PC-3 (cell line): ENCODE data around the gene SDR42E1.

Source experiments
- EZH2 ChIP-seq: fragments of 300-600 bp; sonication (generic); IDR thresholded peaks from one replicate; pipeline ENCODE4 v1.6.1; 2017; ENCODE audit warnings: antibody characterized with exemption, mild to moderate bottlenecking, low read length; ENCODE audit not compliant: unreplicated experiment
- EZH2phosphoT487 ChIP-seq: fragments of 300-600 bp; sonication (generic); IDR thresholded peaks from 2 replicates; pipeline ENCODE4 v1.6.1; 2018; ENCODE audit warnings: mild to moderate bottlenecking, antibody characterized with exemption, low read length, borderline replicate concordance
- TF ChIP-seq, protein P1 (sequence below): fragments of 300-600 bp; sonication (generic); conservative IDR thresholded peaks from 2 replicates; pipeline ENCODE4 v1.5.1; 2017; ENCODE audit warnings: antibody characterized with exemption, low read depth, mild to moderate bottlenecking, low read length

DNA sequence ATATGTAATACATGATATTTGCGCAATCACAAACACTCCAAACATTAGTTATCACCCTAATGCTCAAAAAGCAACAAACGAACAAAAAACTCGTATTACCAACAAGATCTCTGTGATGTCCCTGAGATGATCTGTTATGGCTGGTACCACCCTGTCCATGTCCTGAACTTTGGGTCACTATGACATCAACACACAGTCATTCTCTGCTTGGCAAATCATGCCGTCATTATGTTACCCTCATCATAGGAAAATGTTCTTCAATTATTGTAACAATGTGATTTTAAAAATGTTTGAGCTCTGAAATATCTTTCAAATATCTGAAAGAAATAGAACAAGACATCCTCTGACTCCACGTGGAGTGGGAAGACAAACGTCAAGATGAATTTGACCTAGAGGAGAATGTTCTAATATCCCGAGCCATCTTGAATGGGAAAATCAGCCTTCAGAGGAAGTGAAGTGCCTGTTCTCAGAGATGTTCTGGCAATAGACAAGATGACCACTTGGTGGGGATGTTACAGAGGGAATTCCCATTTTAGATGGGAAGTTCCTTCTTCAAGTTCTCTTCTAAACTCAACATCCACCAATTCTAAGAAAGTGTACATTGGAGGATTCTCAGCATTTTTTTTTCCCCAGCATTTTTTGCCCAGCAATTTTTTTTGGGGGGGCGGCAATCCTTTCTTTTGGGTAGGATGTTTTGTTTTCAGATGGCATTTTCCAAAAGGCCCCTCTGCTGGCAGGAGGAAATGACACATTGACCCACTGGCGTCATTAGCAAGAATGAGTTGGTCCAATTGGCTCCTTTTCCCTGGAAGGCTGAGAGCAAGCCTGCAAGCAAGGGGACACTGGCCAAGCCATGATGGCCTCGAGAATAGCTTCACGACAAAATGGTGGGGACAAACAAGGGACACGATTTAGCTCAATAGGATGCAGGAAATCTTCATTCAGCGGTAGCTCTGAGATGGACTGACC lies 20.1 kb upstream of the SDR42E1 start:
- TF ChIP-seq, protein P1, sequence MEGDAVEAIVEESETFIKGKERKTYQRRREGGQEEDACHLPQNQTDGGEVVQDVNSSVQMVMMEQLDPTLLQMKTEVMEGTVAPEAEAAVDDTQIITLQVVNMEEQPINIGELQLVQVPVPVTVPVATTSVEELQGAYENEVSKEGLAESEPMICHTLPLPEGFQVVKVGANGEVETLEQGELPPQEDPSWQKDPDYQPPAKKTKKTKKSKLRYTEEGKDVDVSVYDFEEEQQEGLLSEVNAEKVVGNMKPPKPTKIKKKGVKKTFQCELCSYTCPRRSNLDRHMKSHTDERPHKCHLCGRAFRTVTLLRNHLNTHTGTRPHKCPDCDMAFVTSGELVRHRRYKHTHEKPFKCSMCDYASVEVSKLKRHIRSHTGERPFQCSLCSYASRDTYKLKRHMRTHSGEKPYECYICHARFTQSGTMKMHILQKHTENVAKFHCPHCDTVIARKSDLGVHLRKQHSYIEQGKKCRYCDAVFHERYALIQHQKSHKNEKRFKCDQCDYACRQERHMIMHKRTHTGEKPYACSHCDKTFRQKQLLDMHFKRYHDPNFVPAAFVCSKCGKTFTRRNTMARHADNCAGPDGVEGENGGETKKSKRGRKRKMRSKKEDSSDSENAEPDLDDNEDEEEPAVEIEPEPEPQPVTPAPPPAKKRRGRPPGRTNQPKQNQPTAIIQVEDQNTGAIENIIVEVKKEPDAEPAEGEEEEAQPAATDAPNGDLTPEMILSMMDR: peak; percentile 74
- TF ChIP-seq EZH2 (no peak), EZH2phosphoT487 (no peak)
